CD4-positive, alpha-beta memory T cell (primary cell): ENCODE data around the gene ZBTB3. TPM values are rescaled to one million over a fixed set of nuclear protein-coding genes. Genes with fewer than 3 reads are reported as not detected.
A peak's percentile ranks its signal among the peaks of the same experiment; 100 is the strongest.
"Not testable (repeated sequence)": the region's sequence is repeated elsewhere in the genome, so short reads cannot be mapped to it uniquely, and the experiment has no call there.

Experiments used
- CTCF ChIA-PET: fragments of 350-600 bp; sonication (Branson Sonifier 250); formaldehyde crosslinking; loops from one replicate; lab custom pipeline; 2021; ENCODE audit warnings: inconsistent platforms; ENCODE audit not compliant: partially characterized antibody; lab: Charles Lee
- POLR2A ChIA-PET: fragments of 350-600 bp; sonication (Branson Sonifier 250); formaldehyde crosslinking; loops from one replicate; lab custom pipeline; 2021; ENCODE audit not compliant: partially characterized antibody; lab: Charles Lee
- DNase-seq, 5 donors: peaks; one replicate each; pipeline versions ENCODE4 v3.0.0 to v3.0.0-alpha.2; 2020 to 2022; ENCODE audit warnings: mixed read lengths in 1 of 5
- H3K27ac ChIP-seq: one replicate; pipeline ENCODE4 v1.7.0; 2013; ENCODE audit warnings: low read depth, low read length
- H3K27me3 ChIP-seq: 2 replicates; pipeline ENCODE4 v1.7.0; 2013; ENCODE audit warnings: mild to moderate bottlenecking, low read length, moderate library complexity; ENCODE audit not compliant: insufficient read depth
- H3K36me3 ChIP-seq: 2 replicates; pipeline ENCODE4 v1.7.0; 2013; ENCODE audit warnings: mild to moderate bottlenecking, low read length, moderate library complexity; ENCODE audit not compliant: insufficient read depth
- H3K4me1 ChIP-seq: 2 replicates; pipeline ENCODE4 v1.7.0; 2013; ENCODE audit warnings: mild to moderate bottlenecking, low read length, moderate library complexity; ENCODE audit not compliant: insufficient read depth
- H3K4me3 ChIP-seq, 2 donors: one replicate each; pipeline ENCODE4 v1.7.0; 2013; ENCODE audit warnings: low read length in 2 of 2, mild to moderate bottlenecking in 1 of 2
- H3K9me3 ChIP-seq, 2 donors: one replicate each; pipeline ENCODE4 v1.7.0; 2013; ENCODE audit warnings: low read length in 2 of 2, control low read depth in 1 of 2; ENCODE audit not compliant: control insufficient read depth in 1 of 2
- H3K27ac Mint-ChIP-seq, 7 donors: one replicate each; pipeline ENCODE4 v1.8.0; 2020 to 2021; ENCODE audit warnings: mixed read lengths in 7 of 7, mild to moderate bottlenecking in 6 of 7, inconsistent platforms in 3 of 7, moderate library complexity in 3 of 7
- H3K27me3 Mint-ChIP-seq, 2 donors: one replicate each; pipeline ENCODE4 v1.8.0; 2020 to 2021; ENCODE audit warnings: mixed read lengths in 2 of 2
- H3K36me3 Mint-ChIP-seq, 2 donors: one replicate each; pipeline ENCODE4 v1.8.0; 2020 to 2021; ENCODE audit warnings: mixed read lengths in 2 of 2, inconsistent platforms in 1 of 2, mild to moderate bottlenecking in 1 of 2
- H3K4me1 Mint-ChIP-seq, 4 donors: one replicate each; pipeline ENCODE4 v1.8.0; 2020 to 2021; ENCODE audit warnings: mixed read lengths in 4 of 4, mild to moderate bottlenecking in 1 of 4
- H3K4me3 Mint-ChIP-seq, 8 donors: one replicate each; pipeline ENCODE4 v1.8.0; 2020 to 2021; ENCODE audit warnings: mixed read lengths in 8 of 8, mild to moderate bottlenecking in 7 of 8, moderate library complexity in 6 of 8, inconsistent platforms in 3 of 8
- H3K9me3 Mint-ChIP-seq, 8 donors: one replicate each; pipeline ENCODE4 v1.8.0; 2020 to 2021; ENCODE audit warnings: mixed read lengths in 8 of 8, mild to moderate bottlenecking in 5 of 8, inconsistent platforms in 3 of 8, moderate library complexity in 1 of 8
- intact Hi-C: fragments of 100-400 bp; cut with micrococcal nuclease; formaldehyde crosslinking; loops from one replicate; pipeline ENCODE4 v1.15.1; 2023
- polyA plus RNA-seq, 2 donors: library from polyadenylated mRNA; unstranded; fragments of 300-500 nt; fragmentation: Illumina TruSeq; gene quantifications; one replicate each; pipeline ENCODE4 v1.2.3, GENCODE V29; 2021
- total RNA-seq, 2 experiments: library from RNA; stranded (reverse); gene quantifications; one replicate each; pipeline ENCODE4 v1.2.3, GENCODE V29; 2021

Gene ZBTB3
- total and polyA plus RNA-seq, 4 experiments from 2014 or later, result 6.0 to 27.9 (median 17.9) TPM

DNA sequence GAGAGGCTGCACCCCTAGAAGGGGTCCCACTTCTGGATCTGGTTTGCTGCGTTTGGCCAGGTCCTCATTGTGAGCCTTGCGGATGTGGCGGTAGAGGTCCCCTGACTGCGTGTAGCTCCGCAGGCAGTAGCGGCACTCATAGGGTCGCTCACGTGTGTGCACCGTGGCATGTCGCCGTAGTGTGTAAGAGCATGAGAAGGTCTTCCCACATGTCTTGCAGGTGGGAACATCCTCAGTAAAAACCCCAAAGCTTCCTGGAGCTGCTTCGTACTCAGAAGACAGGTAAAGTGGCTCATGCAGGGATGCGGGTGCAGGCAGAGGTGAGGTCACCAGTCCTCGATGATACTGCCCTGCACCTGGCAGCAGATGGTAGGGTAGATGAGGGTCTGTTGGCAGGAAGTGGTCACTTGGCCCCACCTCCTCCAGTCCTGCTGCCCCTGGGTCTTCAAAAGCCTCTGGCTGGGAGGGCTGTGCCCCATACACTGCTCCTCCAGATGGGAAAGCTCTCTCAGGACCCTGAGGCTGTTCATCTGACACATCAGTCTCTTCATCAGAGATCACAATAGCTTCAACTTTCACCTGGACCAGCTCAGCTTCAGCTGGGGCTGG is 1.7 kb downstream of the ZBTB3 start:
- H3K4me1 Mint-ChIP-seq, result peaks cover 17 to 45% (median 28%) of the 10 kb centered on the region in 4 donors

DNA sequence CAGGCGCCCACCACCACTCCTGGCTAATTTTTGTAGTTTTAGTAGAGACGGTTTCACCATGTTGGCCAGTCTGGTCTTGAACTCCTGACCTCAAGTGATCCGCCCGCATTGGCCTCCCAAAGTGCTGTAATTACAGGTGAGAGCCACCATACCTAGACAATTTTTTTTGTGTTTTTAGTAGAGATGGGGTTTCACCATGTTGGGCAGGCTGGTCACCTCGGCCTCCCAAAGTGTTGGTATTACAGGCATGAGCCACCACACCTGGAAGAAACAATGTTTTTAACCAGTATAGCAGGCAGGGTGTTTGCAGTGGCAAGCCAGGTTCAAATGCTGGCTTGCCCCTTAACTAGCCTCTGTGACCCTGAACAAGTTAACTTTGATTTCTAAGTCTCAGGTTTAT is 4.0 kb downstream of the ZBTB3 start:
- H3K9me3 ChIP-seq, H3K4me3 Mint-ChIP-seq, H3K9me3 Mint-ChIP-seq, H3K27me3 ChIP-seq, intact Hi-C loops, H3K27ac ChIP-seq, H3K27me3 Mint-ChIP-seq, H3K4me3 ChIP-seq, DNase-seq: not testable (repeated sequence)
- peaks cover 45% of the 10 kb centered on the region for H3K4me1 ChIP-seq
- ChIA-PET POLR2A (interaction anchor here (0.6 to 10.0 kb wide), 3 partner anchors 11 to 110 kb away, joined by 4 to 231 read pairs (median 5); partner anchors contain the start of genes HNRNPUL2, POLR2G and TTC9C), CTCF (interaction anchor here (1.2 kb wide), 1 partner anchor 36 kb away, joined by 3 read pairs; no protein-coding TSS in a partner anchor)
- peak overlapping the region in 3 of 7 donors; percentile 22 to 68 (median 46) for H3K27ac Mint-ChIP-seq
- H3K36me3 ChIP-seq, result peaks cover 11% of the 10 kb centered on the region
- peaks cover 15 to 45% (median 28%) of the 10 kb centered on the region in 4 donors for H3K4me1 Mint-ChIP-seq
- H3K36me3 Mint-ChIP-seq, result peaks cover 12 to 23% of the 10 kb centered on the region in 2 donors

More for the DNA sequence above, 1.7 kb downstream of the ZBTB3 start:
- H3K27ac ChIP-seq, result peak overlapping the region; percentile 90
- H3K27ac Mint-ChIP-seq, result peak overlapping the region in 6 of 7 donors; percentile 42 to 100 (median 66)
- POLR2A ChIA-PET, result interaction anchor here (0.5 to 10.0 kb wide), 12 partner anchors 11 to 783 kb away, joined by 3 to 231 read pairs (median 48); partner anchors contain the start of genes BSCL2, C11orf98, CSKMT and GNG3
- no peak for DNase-seq
- CTCF ChIA-PET, result interaction anchor here (1.4 to 4.3 kb wide), 3 partner anchors 9 to 35 kb away, joined by 4 to 28 read pairs (median 14); partner anchors contain the start of genes POLR2G and TMEM179B
- H3K9me3 ChIP-seq, result no peaks in the 10 kb centered on the region
- H3K4me3 Mint-ChIP-seq, result peak overlapping the region in 4 of 8 donors; percentile 29 to 97 (median 42)
- H3K36me3 Mint-ChIP-seq, result peaks cover 12 to 23% of the 10 kb centered on the region in 2 donors
- H3K4me3 ChIP-seq, result no peak overlapping the region
- H3K4me1 ChIP-seq, result peaks cover 45% of the 10 kb centered on the region
- intact Hi-C loops, result no loop called here
- peaks cover 11% of the 10 kb centered on the region for H3K36me3 ChIP-seq
- no peaks in the 10 kb centered on the region for H3K27me3 Mint-ChIP-seq
- H3K9me3 Mint-ChIP-seq, result no peaks in the 10 kb centered on the region
- no peaks in the 10 kb centered on the region for H3K27me3 ChIP-seq

DNA sequence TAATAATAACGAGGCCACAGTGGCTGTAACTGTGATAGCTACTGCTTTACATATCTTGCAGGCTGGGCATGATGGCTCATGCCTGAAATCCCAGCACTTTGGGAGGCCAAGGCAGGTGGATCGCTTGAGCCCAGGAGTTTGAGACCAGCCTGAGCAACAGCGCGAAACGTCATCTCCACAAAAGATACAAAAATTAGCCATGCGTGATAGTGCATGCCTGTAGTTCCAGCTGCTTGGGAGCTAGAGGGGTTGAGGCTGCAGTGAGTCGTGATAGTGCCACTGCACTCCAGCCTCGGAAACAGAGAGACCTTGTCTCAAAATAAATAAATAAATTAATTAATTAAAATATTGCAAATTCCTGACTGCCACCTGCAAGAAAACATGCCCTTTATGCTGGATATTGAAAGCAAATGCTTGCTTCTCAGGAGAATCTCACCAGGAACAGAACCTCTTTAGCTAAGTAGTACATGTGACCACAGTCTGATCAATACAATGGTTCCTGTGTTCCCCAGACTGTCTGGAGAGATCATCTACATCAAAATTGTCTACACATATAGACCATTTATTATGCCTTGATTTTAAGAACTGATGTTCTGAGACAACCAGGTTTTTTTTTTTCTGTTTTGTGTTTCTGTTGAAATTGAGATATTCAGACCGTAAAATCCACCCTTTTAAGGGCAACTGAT is 6.3 kb downstream of the ZBTB3 start:
- DNase-seq, result no peak
- Mint-ChIP-seq H3K27ac (no peak overlapping the region), H3K9me3 (no peaks in the 10 kb centered on the region), H3K4me3 (no peak overlapping the region), H3K27me3 (no peaks in the 10 kb centered on the region), H3K4me1 (peaks cover 9 to 26% (median 14%) of the 10 kb centered on the region in 4 donors), H3K36me3 (peaks cover 8 to 14% of the 10 kb centered on the region in 2 donors)
- Histone ChIP-seq H3K27ac (no peak overlapping the region), H3K36me3 (peaks cover 6% of the 10 kb centered on the region), H3K4me3 (no peak overlapping the region), H3K9me3 (no peaks in the 10 kb centered on the region), H3K27me3 (no peaks in the 10 kb centered on the region), H3K4me1 (peaks cover 30% of the 10 kb centered on the region)
- intact Hi-C loops, result no loop called here
- ChIA-PET CTCF (interaction anchor here (0.6 to 1.4 kb wide), 3 partner anchors 18 to 71 kb away, joined by 3 to 5 read pairs (median 4); partner anchors contain the start of gene TMEM179B), POLR2A (interaction anchor here (1.5 to 1.7 kb wide), 2 partner anchors 20 to 93 kb away, joined by 4 to 11 read pairs; partner anchors contain the start of gene HNRNPUL2)

DNA sequence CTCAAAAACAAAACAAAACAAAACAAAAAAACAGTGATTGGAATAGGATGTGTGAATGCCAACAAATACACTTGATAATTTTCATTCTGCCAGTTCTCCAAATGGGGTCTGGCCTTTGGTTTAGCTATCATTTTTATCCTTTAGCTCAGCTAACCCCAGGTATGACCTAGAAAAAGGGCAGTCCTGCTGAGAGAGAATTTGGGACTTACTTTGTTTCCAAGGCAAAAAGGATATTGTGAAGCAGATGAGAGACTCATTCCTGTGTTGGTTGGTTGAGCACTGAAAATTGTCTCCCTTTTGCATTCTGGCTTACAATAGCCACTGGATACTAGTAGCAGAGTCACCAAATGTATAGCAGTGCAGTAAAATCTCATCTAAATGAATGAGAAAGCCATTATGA is 16.8 kb downstream of the ZBTB3 start:
- intact Hi-C loops, result no loop called here

DNA sequence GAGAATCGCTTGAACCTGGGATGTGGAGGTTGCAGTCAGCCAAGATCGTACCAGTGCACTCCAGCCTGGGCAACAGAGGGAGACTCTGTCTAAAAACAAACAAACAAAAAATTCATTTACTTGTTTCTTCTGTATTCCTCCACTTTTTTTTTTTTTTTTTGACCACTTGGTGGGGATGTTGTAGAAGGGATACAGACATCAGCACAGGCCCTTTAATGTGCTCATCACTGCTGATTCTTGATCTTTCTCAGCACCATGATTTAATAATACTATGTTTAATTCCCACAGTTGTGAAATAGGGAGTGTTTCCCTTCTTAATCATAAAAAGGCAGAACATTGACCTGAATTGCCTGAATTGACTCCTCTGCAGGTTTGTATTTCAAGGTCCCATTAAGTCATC is 21.1 kb downstream of the ZBTB3 start:
- H3K27me3 ChIP-seq, result no peaks in the 10 kb centered on the region
- CTCF ChIA-PET, result interaction anchor here (0.7 kb wide), 1 partner anchor 9 kb away, joined by 3 read pairs; no protein-coding TSS in a partner anchor
- POLR2A ChIA-PET, result no interaction called here
- H3K4me1 Mint-ChIP-seq, result peaks cover 12 to 38% (median 25%) of the 10 kb centered on the region in 4 donors
- no peaks in the 10 kb centered on the region for H3K9me3 ChIP-seq
- H3K27ac Mint-ChIP-seq, result peak overlapping the region in 5 of 7 donors; percentile 10 to 60 (median 24)
- intact Hi-C loops, result no loop called here
- H3K9me3 Mint-ChIP-seq, result no peaks in the 10 kb centered on the region
- H3K36me3 Mint-ChIP-seq, result peaks cover 15 to 39% of the 10 kb centered on the region in 2 donors
- H3K36me3 ChIP-seq, result peaks cover 15% of the 10 kb centered on the region
- no peaks in the 10 kb centered on the region for H3K27me3 Mint-ChIP-seq
- H3K4me1 ChIP-seq, result peaks cover 18% of the 10 kb centered on the region
- peak in 3 of 5 donors; percentile 19 to 37 (median 32) for DNase-seq
- H3K4me3 Mint-ChIP-seq, result peak overlapping the region in 1 of 8 donors; percentile 20
- H3K27ac ChIP-seq, result no peak overlapping the region
- H3K4me3 ChIP-seq, result no peak overlapping the region

More for the DNA sequence above, 16.8 kb downstream of the ZBTB3 start:
- H3K4me3 Mint-ChIP-seq, result no peak overlapping the region
- Histone ChIP-seq H3K9me3 (no peaks in the 10 kb centered on the region), H3K4me1 (no peaks in the 10 kb centered on the region), H3K27me3 (no peaks in the 10 kb centered on the region), H3K4me3 (no peak overlapping the region), H3K36me3 (peaks cover 25% of the 10 kb centered on the region), H3K27ac (no peak overlapping the region)
- no peaks in the 10 kb centered on the region for H3K27me3 Mint-ChIP-seq
- no peak for DNase-seq
- H3K9me3 Mint-ChIP-seq, result no peaks in the 10 kb centered on the region
- H3K36me3 Mint-ChIP-seq, result peaks cover 27 to 43% of the 10 kb centered on the region in 2 donors
- no peak overlapping the region for H3K27ac Mint-ChIP-seq
- POLR2A ChIA-PET, result interaction anchor here (0.5 to 1.6 kb wide), 2 partner anchors 9 to 126 kb away, joined by 3 to 5 read pairs; partner anchors contain the start of gene TTC9C
- peaks cover 6 to 8% (median 7%) of the 10 kb centered on the region in 4 donors for H3K4me1 Mint-ChIP-seq
- CTCF ChIA-PET, result interaction anchor here (1.3 kb wide), 1 partner anchor 49 kb away, joined by 3 read pairs; no protein-coding TSS in a partner anchor

DNA sequence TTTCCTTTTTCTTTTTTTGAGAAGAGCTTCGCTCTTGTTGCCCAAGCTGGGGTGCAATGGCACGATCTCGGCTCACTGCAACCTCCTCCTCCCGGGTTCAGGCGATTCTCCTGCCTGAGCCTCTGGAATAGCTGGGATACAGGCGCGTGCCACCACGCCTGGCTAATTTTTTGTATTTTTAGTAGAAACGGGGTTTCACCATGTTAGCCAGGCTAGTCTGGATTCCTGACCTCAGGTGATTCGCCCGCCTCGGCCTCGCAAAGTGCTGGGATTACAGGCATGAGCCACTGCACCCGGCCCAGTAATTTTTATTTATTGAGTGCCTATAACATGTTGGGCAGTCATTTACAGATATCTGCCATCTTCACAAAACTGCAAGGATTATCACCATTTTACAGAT is 23.9 kb downstream of the ZBTB3 start:
- POLR2A ChIA-PET, result interaction anchor here (1.0 to 15.3 kb wide), 10 partner anchors 18 to 151 kb away, joined by 3 to 283 read pairs (median 76); partner anchors contain the start of genes BSCL2, C11orf98, CSKMT and GNG3
- intact Hi-C loops, H3K27me3 ChIP-seq, DNase-seq, H3K36me3 ChIP-seq, H3K27me3 Mint-ChIP-seq, H3K27ac ChIP-seq, H3K9me3 ChIP-seq, H3K9me3 Mint-ChIP-seq: not testable (repeated sequence)
- peak overlapping the region in 4 of 7 donors; percentile 9 to 55 (median 24) for H3K27ac Mint-ChIP-seq
- H3K36me3 Mint-ChIP-seq, result peaks cover 18 to 40% of the 10 kb centered on the region in 2 donors
- peaks cover 19 to 62% (median 33%) of the 10 kb centered on the region in 4 donors for H3K4me1 Mint-ChIP-seq
- Histone ChIP-seq H3K4me3 (peak overlapping the region; percentile 9 to 35), H3K4me1 (peaks cover 26% of the 10 kb centered on the region)
- CTCF ChIA-PET, result interaction anchor here (0.9 to 1.6 kb wide), 7 partner anchors 10 to 63 kb away, joined by 3 to 5 read pairs (median 4); no protein-coding TSS in a partner anchor
- peak overlapping the region; percentile 63 to 97 (median 88) for H3K4me3 Mint-ChIP-seq
